Measurements from ENCODE around the gene MRPL19. TPM values are rescaled to one million over a fixed set of nuclear protein-coding genes. Genes with fewer than 3 reads are reported as not detected.

MRPL19 gene
- total RNA-seq, 1 experiment from 2014 or later, result 50.2 TPM

DNA sequence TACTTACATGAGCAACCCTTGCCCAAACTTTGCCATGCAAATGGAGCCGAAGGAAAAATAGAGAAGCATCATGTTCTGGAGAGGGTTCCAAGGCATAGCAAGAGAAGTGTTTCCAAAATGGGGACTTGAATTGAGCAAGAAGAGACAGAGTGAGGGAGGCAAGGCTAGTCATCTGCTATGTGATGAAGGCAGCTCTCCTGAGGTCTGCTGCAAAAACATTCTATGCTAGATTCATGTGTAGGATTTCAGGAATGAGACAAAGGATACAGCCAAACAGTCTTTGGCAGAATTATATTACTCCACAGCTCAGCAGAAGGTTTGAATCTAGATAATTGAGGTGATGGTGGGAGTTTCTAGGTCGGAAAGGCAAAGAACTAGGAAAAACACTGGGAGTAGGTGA lies 24.1 kb upstream of the MRPL19 start:
- in situ Hi-C loops (cut with HindIII; ENCODE audit: low pct_unique_long_range_greater_than_20kb, low sequenced_read_pairs), result no loop called here
- DNase-seq (ENCODE audit: low read depth, low spot score) (no peak), ATAC-seq (no peak)
- H3K4me3 ChIP-seq (ENCODE audit: low read depth in 2 of 2, low read length in 2 of 2), result no peak overlapping the region
- CTCF ChIA-PET, result no interaction called here
- intact Hi-C loops (cut with micrococcal nuclease; ENCODE audit: unreplicated experiment), result loop anchor here (10.0 kb wide), 1 partner anchor 558 kb away; no protein-coding TSS in a partner anchor
- POLR2A ChIA-PET, result no interaction called here
- no peak overlapping the region for H3K27ac ChIP-seq (ENCODE audit: low read length)
- no peaks in the 10 kb centered on the region for H3K36me3 ChIP-seq (ENCODE audit: control insufficient read depth, insufficient read depth, low read length)
- H3K4me1 ChIP-seq (ENCODE audit: control insufficient read depth, insufficient read depth, low read length), result no peaks in the 10 kb centered on the region
- peaks cover 8% of the 10 kb centered on the region for H3K27me3 ChIP-seq (ENCODE audit: control insufficient read depth, insufficient read depth, low read length)
- no peaks in the 10 kb centered on the region for H3K9me3 ChIP-seq (ENCODE audit: control insufficient read depth, insufficient read depth, low read depth, low read length)
- no TSS peak for BruUV-seq (replicated peaks)
- TF ChIP-seq SIN3A (IDR thresholded peaks at IDR 0.05; ENCODE audit: borderline replicate concordance, insufficient read depth, low read depth, low read length) (no peak), POLR2AphosphoS5 (IDR thresholded peaks at IDR 0.05; ENCODE audit: low read depth, low read length) (no peak), TCF7L2 (IDR thresholded peaks at IDR 0.05; ENCODE audit: low read depth, low read length) (no peak)
- TF ChIP-seq, protein P1, sequence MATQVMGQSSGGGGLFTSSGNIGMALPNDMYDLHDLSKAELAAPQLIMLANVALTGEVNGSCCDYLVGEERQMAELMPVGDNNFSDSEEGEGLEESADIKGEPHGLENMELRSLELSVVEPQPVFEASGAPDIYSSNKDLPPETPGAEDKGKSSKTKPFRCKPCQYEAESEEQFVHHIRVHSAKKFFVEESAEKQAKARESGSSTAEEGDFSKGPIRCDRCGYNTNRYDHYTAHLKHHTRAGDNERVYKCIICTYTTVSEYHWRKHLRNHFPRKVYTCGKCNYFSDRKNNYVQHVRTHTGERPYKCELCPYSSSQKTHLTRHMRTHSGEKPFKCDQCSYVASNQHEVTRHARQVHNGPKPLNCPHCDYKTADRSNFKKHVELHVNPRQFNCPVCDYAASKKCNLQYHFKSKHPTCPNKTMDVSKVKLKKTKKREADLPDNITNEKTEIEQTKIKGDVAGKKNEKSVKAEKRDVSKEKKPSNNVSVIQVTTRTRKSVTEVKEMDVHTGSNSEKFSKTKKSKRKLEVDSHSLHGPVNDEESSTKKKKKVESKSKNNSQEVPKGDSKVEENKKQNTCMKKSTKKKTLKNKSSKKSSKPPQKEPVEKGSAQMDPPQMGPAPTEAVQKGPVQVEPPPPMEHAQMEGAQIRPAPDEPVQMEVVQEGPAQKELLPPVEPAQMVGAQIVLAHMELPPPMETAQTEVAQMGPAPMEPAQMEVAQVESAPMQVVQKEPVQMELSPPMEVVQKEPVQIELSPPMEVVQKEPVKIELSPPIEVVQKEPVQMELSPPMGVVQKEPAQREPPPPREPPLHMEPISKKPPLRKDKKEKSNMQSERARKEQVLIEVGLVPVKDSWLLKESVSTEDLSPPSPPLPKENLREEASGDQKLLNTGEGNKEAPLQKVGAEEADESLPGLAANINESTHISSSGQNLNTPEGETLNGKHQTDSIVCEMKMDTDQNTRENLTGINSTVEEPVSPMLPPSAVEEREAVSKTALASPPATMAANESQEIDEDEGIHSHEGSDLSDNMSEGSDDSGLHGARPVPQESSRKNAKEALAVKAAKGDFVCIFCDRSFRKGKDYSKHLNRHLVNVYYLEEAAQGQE (IDR thresholded peaks at IDR 0.05; ENCODE audit: insufficient read depth in 1 of 2, low read depth in 2 of 2, low read length in 1 of 2), result no peak
- TF ChIP-seq, protein P2, sequence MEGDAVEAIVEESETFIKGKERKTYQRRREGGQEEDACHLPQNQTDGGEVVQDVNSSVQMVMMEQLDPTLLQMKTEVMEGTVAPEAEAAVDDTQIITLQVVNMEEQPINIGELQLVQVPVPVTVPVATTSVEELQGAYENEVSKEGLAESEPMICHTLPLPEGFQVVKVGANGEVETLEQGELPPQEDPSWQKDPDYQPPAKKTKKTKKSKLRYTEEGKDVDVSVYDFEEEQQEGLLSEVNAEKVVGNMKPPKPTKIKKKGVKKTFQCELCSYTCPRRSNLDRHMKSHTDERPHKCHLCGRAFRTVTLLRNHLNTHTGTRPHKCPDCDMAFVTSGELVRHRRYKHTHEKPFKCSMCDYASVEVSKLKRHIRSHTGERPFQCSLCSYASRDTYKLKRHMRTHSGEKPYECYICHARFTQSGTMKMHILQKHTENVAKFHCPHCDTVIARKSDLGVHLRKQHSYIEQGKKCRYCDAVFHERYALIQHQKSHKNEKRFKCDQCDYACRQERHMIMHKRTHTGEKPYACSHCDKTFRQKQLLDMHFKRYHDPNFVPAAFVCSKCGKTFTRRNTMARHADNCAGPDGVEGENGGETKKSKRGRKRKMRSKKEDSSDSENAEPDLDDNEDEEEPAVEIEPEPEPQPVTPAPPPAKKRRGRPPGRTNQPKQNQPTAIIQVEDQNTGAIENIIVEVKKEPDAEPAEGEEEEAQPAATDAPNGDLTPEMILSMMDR (IDR thresholded peaks at IDR 0.05), result no peak

DNA sequence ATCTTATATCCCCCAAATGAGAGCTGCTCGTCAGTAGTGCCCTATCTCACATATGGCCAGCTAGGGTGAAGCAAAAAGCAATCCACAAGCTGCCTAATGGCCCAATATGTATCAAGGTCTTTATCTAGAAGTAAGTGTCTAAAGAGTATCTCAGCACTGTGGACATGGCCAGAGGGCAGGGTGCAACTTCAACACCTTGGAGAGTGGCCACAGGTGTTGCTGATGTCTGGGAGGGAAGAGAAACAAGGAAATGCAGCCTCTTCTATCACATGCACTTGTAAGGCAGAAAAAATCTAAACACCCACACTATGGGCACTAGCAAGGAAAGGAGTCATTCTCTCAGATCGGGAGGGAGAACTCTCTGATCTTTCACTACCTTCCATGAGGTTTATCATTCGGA lies 23.7 kb upstream of the MRPL19 start:
- no peak overlapping the region for H3K27ac ChIP-seq (ENCODE audit: low read length)
- ChIA-PET CTCF (no interaction called here), POLR2A (no interaction called here)
- H3K36me3 ChIP-seq (ENCODE audit: control insufficient read depth, insufficient read depth, low read length), result no peaks in the 10 kb centered on the region
- no peaks in the 10 kb centered on the region for H3K4me1 ChIP-seq (ENCODE audit: control insufficient read depth, insufficient read depth, low read length)
- peaks cover 8% of the 10 kb centered on the region for H3K27me3 ChIP-seq (ENCODE audit: control insufficient read depth, insufficient read depth, low read length)
- DNase-seq (ENCODE audit: low read depth, low spot score), result no peak
- intact Hi-C loops (cut with micrococcal nuclease; ENCODE audit: unreplicated experiment) (loop anchor here (10.0 kb wide), 1 partner anchor 558 kb away; no protein-coding TSS in a partner anchor), in situ Hi-C loops (cut with HindIII; ENCODE audit: low pct_unique_long_range_greater_than_20kb, low sequenced_read_pairs) (no loop called here)
- ATAC-seq, result no peak
- H3K9me3 ChIP-seq (ENCODE audit: control insufficient read depth, insufficient read depth, low read depth, low read length), result no peaks in the 10 kb centered on the region
- no peak overlapping the region for H3K4me3 ChIP-seq (ENCODE audit: low read depth in 2 of 2, low read length in 2 of 2)
- TF ChIP-seq TCF7L2 (IDR thresholded peaks at IDR 0.05; ENCODE audit: low read depth, low read length), result no peak
- TF ChIP-seq, protein P2 (IDR thresholded peaks at IDR 0.05), result no peak
- BruUV-seq (replicated peaks), result no TSS peak
